Measurements from ENCODE around the gene NCR2.

Gene NCR2

DNA sequence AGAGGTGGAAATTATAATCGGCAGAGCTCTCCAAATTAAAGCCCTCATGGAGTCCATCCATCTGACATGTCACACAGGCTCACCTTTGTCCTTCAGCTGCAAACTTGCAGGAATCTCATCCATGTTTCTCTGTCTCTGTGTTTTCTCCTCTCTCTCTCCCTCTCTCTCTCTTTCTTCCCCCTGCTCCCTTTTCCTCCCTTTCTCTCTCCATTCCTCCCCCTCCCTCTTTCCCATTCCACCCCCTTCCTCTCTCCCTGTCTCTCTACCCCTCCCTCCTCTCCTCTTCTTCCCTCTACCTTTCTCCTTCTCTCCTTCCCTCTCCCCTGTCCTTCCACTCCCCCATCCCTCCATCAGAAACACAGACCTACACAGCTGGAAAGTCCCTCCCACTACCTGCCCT, 6.8 kb downstream of the NCR2 start:
- H3K27me3 Mint-ChIP-seq: no peaks in the 10 kb centered on the region
- peaks cover 32% of the 10 kb centered on the region for H3K4me1 Mint-ChIP-seq (ENCODE audit: low read depth)
- no peak overlapping the region for H3K27ac Mint-ChIP-seq
- H3K4me3 Mint-ChIP-seq: no peak overlapping the region
- no peaks in the 10 kb centered on the region for H3K36me3 Mint-ChIP-seq
- no peaks in the 10 kb centered on the region for H3K9me3 Mint-ChIP-seq (ENCODE audit: low read depth)

DNA sequence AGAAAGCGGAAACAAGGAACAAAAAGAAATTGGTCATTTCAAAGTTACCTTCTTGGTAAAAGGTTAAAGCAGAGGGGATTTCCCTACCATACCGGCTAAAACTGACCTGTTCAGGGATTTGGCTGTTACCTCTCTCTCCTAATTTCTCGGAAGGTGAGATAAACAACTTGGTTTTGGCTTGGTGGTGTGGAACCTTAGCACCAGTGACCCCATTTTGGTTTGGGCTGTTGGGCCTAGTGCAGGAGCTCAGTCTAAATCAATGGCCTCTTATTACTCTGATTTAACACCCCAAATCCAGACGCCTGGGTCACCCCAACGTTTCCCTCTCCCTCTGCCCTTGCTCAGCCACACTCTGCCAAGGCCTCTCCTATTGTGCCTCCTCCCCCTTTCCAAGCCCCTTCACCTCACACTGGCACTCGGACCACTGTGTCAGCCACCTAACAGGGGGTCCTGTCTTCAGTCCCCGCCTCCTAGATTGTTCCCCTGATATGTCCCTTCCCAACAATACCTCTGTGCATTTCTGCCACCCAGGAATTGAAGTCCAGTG, 8.3 kb downstream of the NCR2 start:
- no peaks in the 10 kb centered on the region for H3K27me3 Mint-ChIP-seq
- no peak overlapping the region for H3K4me3 Mint-ChIP-seq
- peaks cover 2% of the 10 kb centered on the region for H3K36me3 Mint-ChIP-seq
- H3K4me1 Mint-ChIP-seq (ENCODE audit: low read depth): peaks cover 33% of the 10 kb centered on the region
- peaks cover 3% of the 10 kb centered on the region for H3K9me3 Mint-ChIP-seq (ENCODE audit: low read depth)
- H3K27ac Mint-ChIP-seq: no peak overlapping the region

DNA sequence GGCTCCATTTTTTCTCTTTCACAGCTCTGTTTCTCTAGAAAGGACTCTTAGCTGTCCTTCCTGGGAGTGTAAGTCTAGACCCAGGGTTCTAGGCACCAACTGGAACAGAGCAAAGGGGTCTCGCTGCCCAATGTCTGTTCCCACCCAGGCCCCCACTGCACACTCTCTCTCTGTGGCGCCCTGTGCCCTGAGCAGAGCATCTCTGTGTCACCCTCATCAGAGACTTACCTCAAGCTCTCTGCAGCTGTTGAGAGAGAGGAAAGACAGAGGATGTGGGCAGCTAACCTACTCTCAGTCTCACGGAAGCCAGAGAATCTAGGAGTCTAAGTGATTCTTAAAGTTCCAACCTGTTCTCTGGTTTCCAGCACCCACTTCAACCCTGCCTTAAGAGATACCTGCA, 9.5 kb downstream of the NCR2 start:
- peaks cover 4% of the 10 kb centered on the region for H3K9me3 Mint-ChIP-seq (ENCODE audit: low read depth)
- H3K4me1 Mint-ChIP-seq (ENCODE audit: low read depth): peaks cover 33% of the 10 kb centered on the region
- H3K27ac Mint-ChIP-seq: peak overlapping the region; percentile 75
- peak overlapping the region; percentile 53 for H3K4me3 Mint-ChIP-seq
- H3K27me3 Mint-ChIP-seq: no peaks in the 10 kb centered on the region
- peaks cover 3% of the 10 kb centered on the region for H3K36me3 Mint-ChIP-seq

DNA sequence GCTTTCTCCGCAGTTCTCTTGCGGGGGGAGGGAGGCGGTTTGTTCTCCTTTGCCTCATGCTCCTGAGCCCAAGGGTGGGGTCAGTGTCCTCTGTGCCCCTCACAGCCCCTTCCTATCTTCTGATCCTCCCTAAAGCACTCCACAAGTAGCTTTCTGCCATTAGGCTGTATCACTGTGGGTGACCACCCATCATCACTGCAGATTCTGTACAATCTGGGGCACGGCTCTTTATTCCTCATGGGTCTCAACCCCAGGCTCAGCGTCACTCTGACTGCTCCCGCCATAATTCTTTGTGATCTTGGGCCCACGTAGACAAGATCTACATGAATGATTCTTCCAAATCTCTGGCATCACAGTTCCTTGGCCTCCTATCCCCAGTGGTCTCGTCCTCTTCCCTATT, 10.5 kb downstream of the NCR2 start:
- H3K27me3 Mint-ChIP-seq: no peaks in the 10 kb centered on the region
- H3K9me3 Mint-ChIP-seq (ENCODE audit: low read depth): peaks cover 4% of the 10 kb centered on the region
- H3K36me3 Mint-ChIP-seq: peaks cover 3% of the 10 kb centered on the region
- H3K4me1 Mint-ChIP-seq (ENCODE audit: low read depth): peaks cover 33% of the 10 kb centered on the region
- no peak overlapping the region for H3K27ac Mint-ChIP-seq
- peak overlapping the region; percentile 32 for H3K4me3 Mint-ChIP-seq

DNA sequence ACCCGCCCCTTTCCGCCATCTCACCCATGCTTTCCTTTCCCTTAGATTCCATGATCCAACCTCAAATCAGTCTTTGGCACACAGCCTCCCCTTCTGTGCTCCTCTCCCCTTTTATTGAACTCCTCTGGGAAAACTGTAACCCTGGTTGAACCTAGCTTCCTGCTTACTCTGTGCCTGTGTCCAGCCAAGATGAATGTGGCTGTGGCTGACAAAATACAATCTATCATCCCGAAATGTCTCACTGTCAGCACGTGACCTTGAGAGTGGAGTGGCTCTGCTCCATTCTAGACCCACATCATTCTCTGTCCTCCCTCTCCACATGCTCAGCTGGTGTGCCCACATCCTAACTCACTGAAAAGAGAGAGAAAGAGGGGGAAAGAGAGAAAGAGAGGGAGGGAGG, 11.0 kb downstream of the NCR2 start:
- Mint-ChIP-seq H3K36me3 (peaks cover 3% of the 10 kb centered on the region), H3K27ac (peak overlapping the region; percentile 38), H3K9me3 (ENCODE audit: low read depth) (peaks cover 4% of the 10 kb centered on the region), H3K4me1 (ENCODE audit: low read depth) (peaks cover 33% of the 10 kb centered on the region), H3K4me3 (no peak overlapping the region), H3K27me3 (no peaks in the 10 kb centered on the region)

DNA sequence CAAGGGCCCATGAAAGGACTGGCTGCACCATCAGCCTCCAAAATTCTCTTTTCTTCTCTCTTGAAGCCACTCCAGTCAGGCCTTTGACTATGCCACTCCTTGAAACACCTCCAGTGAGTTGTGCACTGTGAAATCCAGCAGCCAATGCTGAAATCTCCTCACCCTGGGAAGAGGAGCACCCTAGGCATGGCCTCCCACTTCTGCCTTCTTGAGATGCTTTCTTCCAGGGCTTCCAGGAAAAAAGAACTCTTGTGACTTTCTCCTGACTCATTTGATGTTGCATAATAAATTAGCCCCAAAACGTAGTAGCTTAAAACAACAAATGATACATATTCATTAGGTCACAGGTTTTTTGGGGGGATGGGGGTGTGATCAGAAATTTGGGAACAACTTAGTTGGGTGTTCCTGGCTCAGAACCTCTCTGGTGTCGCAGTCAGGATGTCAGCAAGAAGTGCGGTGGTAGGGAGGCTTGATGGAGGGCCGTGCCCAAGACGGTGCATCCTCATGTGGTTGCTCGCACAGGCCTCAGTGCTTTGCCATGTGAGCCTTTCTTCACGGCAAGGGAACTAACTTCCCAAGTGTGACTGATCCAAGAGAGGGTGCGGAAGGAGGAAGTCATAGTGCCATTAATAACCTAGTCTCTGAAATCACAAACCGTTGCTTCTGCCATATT, 12.1 kb downstream of the NCR2 start:
- H3K4me1 Mint-ChIP-seq (ENCODE audit: low read depth): peaks cover 33% of the 10 kb centered on the region
- peak overlapping the region; percentile 41 for H3K27ac Mint-ChIP-seq
- peaks cover 3% of the 10 kb centered on the region for H3K36me3 Mint-ChIP-seq
- H3K9me3 Mint-ChIP-seq (ENCODE audit: low read depth): peaks cover 4% of the 10 kb centered on the region
- no peaks in the 10 kb centered on the region for H3K27me3 Mint-ChIP-seq
- H3K4me3 Mint-ChIP-seq: no peak overlapping the region

DNA sequence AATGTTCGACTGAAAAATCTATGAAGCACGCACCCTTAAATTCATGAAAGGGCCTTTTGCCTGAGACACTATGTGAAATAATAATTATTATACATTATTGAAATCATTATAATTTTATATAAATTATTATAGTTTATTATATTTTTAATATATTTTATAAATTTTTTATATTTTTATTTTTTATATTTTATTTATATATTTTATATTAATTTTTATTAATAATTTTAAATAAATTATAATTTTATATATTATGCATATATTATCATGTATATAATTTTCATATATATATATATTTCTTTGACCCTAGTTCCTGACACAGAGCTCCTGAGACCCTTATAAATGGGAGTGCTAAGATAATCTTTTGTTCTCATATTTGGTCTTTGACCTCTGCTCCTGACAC, 13.5 kb downstream of the NCR2 start:
- H3K27ac Mint-ChIP-seq: no peak overlapping the region

DNA sequence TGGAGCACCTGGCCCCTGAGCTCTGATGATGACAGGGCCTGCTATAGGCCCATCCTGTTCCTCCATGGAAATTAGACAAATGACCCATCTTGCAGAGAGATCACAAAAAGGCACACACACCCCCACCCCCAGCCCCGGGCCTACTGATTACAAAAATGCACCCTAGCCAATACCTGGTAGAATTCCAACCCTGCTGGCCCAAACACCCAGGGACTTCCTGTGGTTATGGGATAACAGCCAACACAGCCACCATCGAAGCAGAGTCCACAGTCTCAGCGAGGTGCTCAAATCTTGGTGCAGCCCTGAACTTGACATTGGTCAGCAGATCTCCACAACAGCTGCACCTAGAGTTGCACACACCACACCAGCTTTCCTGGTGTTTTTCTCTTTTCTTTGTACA, 17.0 kb downstream of the NCR2 start:
- peaks cover 4% of the 10 kb centered on the region for H3K9me3 Mint-ChIP-seq (ENCODE audit: low read depth)
- peaks cover under 1% of the 10 kb centered on the region for H3K4me1 Mint-ChIP-seq (ENCODE audit: low read depth)
- no peaks in the 10 kb centered on the region for H3K27me3 Mint-ChIP-seq
- H3K36me3 Mint-ChIP-seq: peaks cover 3% of the 10 kb centered on the region
- no peak overlapping the region for H3K27ac Mint-ChIP-seq
- no peak overlapping the region for H3K4me3 Mint-ChIP-seq

More for the DNA sequence above, 13.5 kb downstream of the NCR2 start:
- Mint-ChIP-seq H3K27me3 (no peaks in the 10 kb centered on the region), H3K4me3 (no peak overlapping the region), H3K36me3 (peaks cover 3% of the 10 kb centered on the region), H3K9me3 (ENCODE audit: low read depth) (peaks cover 4% of the 10 kb centered on the region), H3K4me1 (ENCODE audit: low read depth) (peaks cover 29% of the 10 kb centered on the region)

DNA sequence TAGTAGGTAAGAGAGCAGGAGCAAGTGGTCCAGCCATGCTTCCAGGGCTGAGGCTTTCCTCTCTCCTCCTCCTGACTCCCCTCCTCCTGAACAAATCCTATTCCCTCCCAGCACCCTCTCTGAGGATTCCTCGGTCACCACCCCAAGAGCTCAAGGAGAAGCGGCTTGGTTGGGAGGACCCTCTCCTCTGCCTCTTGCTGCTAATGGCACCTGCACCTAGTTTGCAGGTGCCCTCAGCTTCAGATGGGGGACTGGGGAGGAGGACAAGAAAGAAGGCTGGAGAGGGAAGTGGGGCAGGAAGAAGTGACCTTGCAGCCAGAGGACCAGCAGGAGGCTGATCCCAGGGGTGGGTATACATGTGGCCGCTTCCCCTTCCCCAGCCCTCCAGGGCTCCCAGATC, 17.5 kb downstream of the NCR2 start:
- no peaks in the 10 kb centered on the region for H3K27me3 Mint-ChIP-seq
- H3K36me3 Mint-ChIP-seq: peaks cover 3% of the 10 kb centered on the region

DNA sequence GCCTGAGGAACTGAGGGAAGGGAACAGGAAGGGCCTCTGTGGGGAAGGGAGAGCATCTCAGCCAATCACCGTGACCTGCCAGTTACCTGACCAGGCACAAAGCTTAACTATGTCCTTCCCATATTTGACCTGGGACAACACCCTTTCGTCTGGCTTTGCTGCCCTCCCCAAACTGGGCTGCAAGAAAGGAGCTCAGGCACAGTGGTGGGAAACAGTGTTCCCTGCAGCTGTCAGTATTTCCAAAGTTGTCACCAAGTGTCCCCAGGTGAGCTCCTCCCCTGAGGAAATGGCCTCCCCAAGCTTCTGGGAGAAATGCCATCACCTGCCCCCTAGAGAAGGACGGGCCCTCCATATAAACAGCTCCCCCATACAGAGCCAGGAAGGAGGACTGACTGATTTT, 17.9 kb downstream of the NCR2 start:
- no peaks in the 10 kb centered on the region for H3K4me1 Mint-ChIP-seq (ENCODE audit: low read depth)
- H3K27ac Mint-ChIP-seq: no peak overlapping the region
- H3K9me3 Mint-ChIP-seq (ENCODE audit: low read depth): peaks cover 4% of the 10 kb centered on the region
- H3K27me3 Mint-ChIP-seq: no peaks in the 10 kb centered on the region
- peaks cover 3% of the 10 kb centered on the region for H3K36me3 Mint-ChIP-seq
- H3K4me3 Mint-ChIP-seq: no peak overlapping the region

More for the DNA sequence above, 17.5 kb downstream of the NCR2 start:
- Mint-ChIP-seq H3K4me3 (no peak overlapping the region), H3K9me3 (ENCODE audit: low read depth) (peaks cover 4% of the 10 kb centered on the region), H3K4me1 (ENCODE audit: low read depth) (no peaks in the 10 kb centered on the region), H3K27ac (no peak overlapping the region)

DNA sequence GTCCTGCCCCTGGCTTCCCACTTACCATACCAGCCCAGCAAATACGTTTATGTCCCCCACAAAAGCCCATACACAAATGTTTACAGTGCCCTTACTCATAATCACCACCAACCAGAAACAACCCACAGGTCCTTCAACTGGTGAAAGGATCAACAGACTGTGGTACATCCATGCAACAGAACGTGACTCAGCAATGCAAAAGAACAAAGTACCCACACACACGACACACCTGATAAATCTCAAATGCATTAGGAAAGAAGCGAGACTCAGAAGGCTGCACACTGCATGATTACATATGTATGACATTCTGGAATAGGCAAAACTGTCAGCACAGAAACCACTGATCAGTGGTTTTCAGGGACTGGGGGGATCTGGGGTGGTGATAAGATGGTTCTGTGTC, 20.5 kb downstream of the NCR2 start:
- H3K36me3 Mint-ChIP-seq: peaks cover 7% of the 10 kb centered on the region
- H3K27me3 Mint-ChIP-seq: no peaks in the 10 kb centered on the region
- no peaks in the 10 kb centered on the region for H3K4me1 Mint-ChIP-seq (ENCODE audit: low read depth)
- peaks cover 10% of the 10 kb centered on the region for H3K9me3 Mint-ChIP-seq (ENCODE audit: low read depth)
- no peak overlapping the region for H3K4me3 Mint-ChIP-seq
- no peak overlapping the region for H3K27ac Mint-ChIP-seq

DNA sequence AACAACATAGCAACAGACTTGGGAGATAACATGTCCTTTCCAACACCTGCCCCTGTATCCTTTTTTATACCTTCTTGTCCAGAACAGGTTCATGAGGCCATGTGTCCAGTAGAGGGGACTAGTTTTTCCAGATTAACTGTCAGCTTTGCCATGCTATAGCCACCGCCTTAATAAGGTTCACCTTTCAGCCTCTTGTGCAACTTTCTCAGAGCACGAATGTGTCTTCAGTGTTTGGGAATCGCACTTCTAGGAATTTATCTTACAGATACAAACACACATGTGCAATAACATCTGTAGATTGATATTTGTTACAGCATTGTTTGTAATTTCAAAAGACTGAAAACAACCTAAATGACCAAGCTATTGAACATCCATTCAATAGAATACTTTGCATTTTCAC, 21.4 kb downstream of the NCR2 start:
- Mint-ChIP-seq H3K9me3 (ENCODE audit: low read depth) (peaks cover 17% of the 10 kb centered on the region), H3K36me3 (peaks cover 16% of the 10 kb centered on the region), H3K4me3 (no peak overlapping the region), H3K4me1 (ENCODE audit: low read depth) (no peaks in the 10 kb centered on the region), H3K27me3 (no peaks in the 10 kb centered on the region), H3K27ac (no peak overlapping the region)

DNA sequence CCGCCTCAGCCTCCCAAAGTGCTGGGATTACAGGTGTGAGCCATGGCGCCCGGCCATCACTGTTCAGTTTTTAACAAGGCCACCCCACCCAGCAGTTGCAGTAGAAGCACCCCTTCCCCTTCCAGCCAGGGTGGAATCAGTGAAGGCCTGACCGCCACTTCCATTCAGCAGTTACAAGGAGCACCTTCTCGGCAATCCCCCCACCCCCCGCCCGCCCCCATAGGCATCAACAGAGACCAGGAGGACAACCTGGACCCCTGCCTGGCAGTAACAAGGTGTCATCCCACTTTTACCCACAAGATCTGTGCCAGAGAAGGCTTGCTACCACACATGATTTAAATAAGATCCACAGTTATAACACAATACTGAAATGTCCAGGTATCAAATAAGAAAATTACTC, 23.1 kb downstream of the NCR2 start:
- no peak overlapping the region for H3K4me3 Mint-ChIP-seq
- no peak overlapping the region for H3K27ac Mint-ChIP-seq
- peaks cover 18% of the 10 kb centered on the region for H3K9me3 Mint-ChIP-seq (ENCODE audit: low read depth)
- no peaks in the 10 kb centered on the region for H3K4me1 Mint-ChIP-seq (ENCODE audit: low read depth)
- H3K36me3 Mint-ChIP-seq: peaks cover 17% of the 10 kb centered on the region
- peaks cover 1% of the 10 kb centered on the region for H3K27me3 Mint-ChIP-seq

DNA sequence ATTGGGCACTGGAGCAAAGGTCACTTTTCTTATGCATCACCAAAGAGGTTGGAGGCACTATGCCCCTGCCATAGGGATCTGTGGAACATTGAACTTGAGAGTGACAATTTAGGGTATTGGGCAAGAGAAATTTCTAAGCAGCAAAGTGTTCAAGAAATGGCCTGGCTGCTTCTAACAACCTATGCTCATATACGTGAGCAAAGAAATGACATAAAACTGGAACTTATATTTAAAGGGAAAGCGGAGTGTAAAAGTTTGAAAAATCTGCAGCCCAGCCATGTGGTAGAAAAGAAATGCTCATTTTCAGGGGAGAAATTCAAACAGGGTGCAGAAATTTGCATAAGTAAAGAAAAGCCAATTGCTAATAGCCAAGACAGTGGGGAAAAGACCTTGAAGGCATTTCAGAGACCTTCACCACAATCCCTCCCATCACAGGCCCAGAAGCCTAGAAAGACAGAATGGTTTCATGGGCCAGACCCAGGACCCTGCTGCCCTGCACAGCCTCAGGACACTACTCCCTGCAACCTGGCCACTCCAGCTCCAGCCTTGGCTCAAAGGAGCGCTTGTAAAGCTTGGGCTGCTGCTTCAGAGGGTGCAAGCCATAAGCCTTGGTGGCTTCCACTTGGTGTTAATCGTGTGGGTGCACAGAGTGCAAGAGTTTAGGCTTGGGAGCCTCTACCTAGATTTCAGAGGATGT, 24.4 kb downstream of the NCR2 start:
- H3K9me3 Mint-ChIP-seq (ENCODE audit: low read depth): peaks cover 18% of the 10 kb centered on the region
- peaks cover 5% of the 10 kb centered on the region for H3K27me3 Mint-ChIP-seq

DNA sequence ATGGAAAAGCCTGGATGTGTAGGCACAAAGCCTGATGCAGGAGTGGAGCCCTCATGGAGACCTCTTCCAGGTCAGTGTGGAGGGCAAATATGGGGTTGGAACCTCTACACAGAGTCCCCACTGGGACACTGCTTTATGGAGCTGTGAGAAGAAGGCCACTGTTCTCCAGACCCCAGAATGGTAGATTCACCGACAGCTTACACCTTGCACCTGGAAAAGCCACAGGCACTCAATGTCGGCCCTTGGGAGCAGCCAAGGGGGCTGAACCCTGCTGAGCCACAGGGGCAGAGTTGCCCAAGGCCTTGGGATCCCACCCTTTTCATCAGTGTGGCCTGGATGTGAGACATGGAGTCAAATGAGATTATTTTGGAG, 24.9 kb downstream of the NCR2 start:
- Mint-ChIP-seq H3K4me1 (ENCODE audit: low read depth) (no peaks in the 10 kb centered on the region), H3K27me3 (peaks cover 5% of the 10 kb centered on the region), H3K27ac (no peak overlapping the region), H3K9me3 (ENCODE audit: low read depth) (peaks cover 18% of the 10 kb centered on the region), H3K4me3 (no peak overlapping the region), H3K36me3 (peaks cover 17% of the 10 kb centered on the region)

More for the DNA sequence above, 24.4 kb downstream of the NCR2 start:
- Mint-ChIP-seq H3K4me1 (ENCODE audit: low read depth) (no peaks in the 10 kb centered on the region), H3K4me3 (no peak overlapping the region), H3K27ac (no peak overlapping the region), H3K36me3 (peaks cover 17% of the 10 kb centered on the region)

Data from activated naive CD8-positive, alpha-beta T cell (primary cell).